ENCODE results near the gene ZNF100.
"Not testable (repeated sequence)": the region's sequence is repeated elsewhere in the genome, so short reads cannot be mapped to it uniquely, and the experiment has no call there.

The ZNF100 gene

GRCh38 chr19:21767065-21767800 is at the start of gene ZNF100:
TSS of gene ZNF100 (minus strand) at chr19:21767579. CDS start at chr19:21767429, 150 bp downstream.
- TF ChIP-seq CTCF (IDR thresholded peaks at IDR 0.05; ENCODE audit: insufficient read depth, low read depth, low read length, missing control alignments) = no peak
- peak; percentile 92 for DNase-seq (ENCODE audit: low read depth)
- peak within 1 kb of the TSS; percentile 93 for H3K4me3 ChIP-seq (ENCODE audit: low read length)

GRCh38 chr19:21812448-21812847 is 45.1 kb upstream of the ZNF100 start:
- TF ChIP-seq CTCF (IDR thresholded peaks at IDR 0.05; ENCODE audit: insufficient read depth, low read depth, low read length, missing control alignments) = no peak
- H3K4me3 ChIP-seq (ENCODE audit: low read length) = no peak overlapping the region
- no peak for DNase-seq (ENCODE audit: low read depth)

- DNase-seq (ENCODE audit: low read depth); H3K4me3 ChIP-seq (ENCODE audit: low read length): not testable (repeated sequence)
Observed at GRCh38 chr19:21808400-21809000, 41.1 kb upstream of the ZNF100 start.

- H3K4me3 ChIP-seq (ENCODE audit: low read length) = no peak overlapping the region
- DNase-seq (ENCODE audit: low read depth) = no peak
- no peak for TF ChIP-seq CTCF (IDR thresholded peaks at IDR 0.05; ENCODE audit: insufficient read depth, low read depth, low read length, missing control alignments)
Observed at GRCh38 chr19:21789466-21790085, 22.2 kb upstream of the ZNF100 start.

GRCh38 chr19:21786936-21787335 is 19.6 kb upstream of the ZNF100 start:
- no peak overlapping the region for H3K4me3 ChIP-seq (ENCODE audit: low read length)
- TF ChIP-seq CTCF (IDR thresholded peaks at IDR 0.05; ENCODE audit: insufficient read depth, low read depth, low read length, missing control alignments) = no peak
- no peak for DNase-seq (ENCODE audit: low read depth)

DNA sequence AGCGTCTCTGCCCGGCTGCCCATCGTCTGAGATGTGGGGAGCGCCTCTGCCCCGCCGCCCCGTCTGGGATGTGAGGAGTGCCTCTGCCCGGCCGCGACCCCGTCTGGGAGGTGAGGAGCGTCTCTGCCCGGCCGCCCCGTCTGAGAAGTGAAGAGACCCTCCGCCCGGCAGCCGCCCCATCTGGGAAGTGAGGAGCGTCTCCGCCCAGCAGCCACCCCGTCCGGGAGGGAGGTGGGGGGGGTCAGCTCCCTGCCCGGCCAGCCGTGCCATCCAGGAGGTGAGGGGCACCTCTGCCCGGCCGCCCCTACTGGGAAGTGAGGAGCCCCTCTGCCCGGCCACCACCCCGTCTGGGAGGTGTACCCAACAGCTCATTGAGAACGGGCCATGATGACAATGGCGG is 8.4 kb upstream of the ZNF100 start:
- not testable (repeated sequence) for DNase-seq (ENCODE audit: low read depth); H3K4me3 ChIP-seq (ENCODE audit: low read length)

- peak overlapping the region; percentile 93 for H3K4me3 ChIP-seq (ENCODE audit: low read length)
- not testable (repeated sequence) for DNase-seq (ENCODE audit: low read depth)
Observed at GRCh38 chr19:21766705-21767064, 694 bp downstream of the ZNF100 start.

- TF ChIP-seq CTCF (IDR thresholded peaks at IDR 0.05; ENCODE audit: insufficient read depth, low read depth, low read length, missing control alignments) = no peak
- H3K4me3 ChIP-seq (ENCODE audit: low read length) = no peak overlapping the region
- DNase-seq (ENCODE audit: low read depth) = peak; percentile 59
Observed at GRCh38 chr19:21765151-21765550, 2.2 kb downstream of the ZNF100 start.

- not testable (repeated sequence) for DNase-seq (ENCODE audit: low read depth); H3K4me3 ChIP-seq (ENCODE audit: low read length)
Observed at GRCh38 chr19:21761547-21761946, 5.8 kb downstream of the ZNF100 start.
